SK-N-SH treated with all-trans-retinoic acid at 6 μM for 48 hours (cell line): ENCODE data around the gene CDC25C.

ENCODE experiments used
- ZFP30 ChIP-seq: fragments of 450-650 bp; formaldehyde crosslinking; IDR thresholded peaks from 2 replicates; pipeline ENCODE4 v1.5.0; 2022; ENCODE audit warnings: mild to moderate bottlenecking, moderate library complexity
- TF ChIP-seq, protein P1 (sequence below): fragments of 250-450 bp; sonication (Bioruptor Pico); IDR thresholded peaks from 2 replicates; pipeline ENCODE4 v1.8.0; 2020; ENCODE audit warnings: mild to moderate bottlenecking, moderate library complexity, borderline replicate concordance

DNA sequence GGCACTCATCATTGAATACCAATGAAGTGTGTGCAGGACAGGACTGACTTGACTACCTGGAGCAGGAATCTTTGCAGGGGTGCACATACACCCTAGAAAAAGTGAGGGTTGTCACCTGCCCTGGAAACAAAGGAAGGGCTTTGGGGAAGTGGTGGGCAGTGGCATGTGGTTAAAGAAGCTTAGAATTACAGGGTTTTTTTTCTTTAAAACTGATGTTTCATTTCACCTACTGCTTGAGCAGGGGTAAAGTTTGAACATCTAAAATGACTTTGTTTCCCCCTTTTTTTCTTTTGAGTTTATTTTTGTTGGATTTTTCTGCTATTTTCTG is 18.9 kb upstream of the CDC25C start:
- TF ChIP-seq, protein P1, sequence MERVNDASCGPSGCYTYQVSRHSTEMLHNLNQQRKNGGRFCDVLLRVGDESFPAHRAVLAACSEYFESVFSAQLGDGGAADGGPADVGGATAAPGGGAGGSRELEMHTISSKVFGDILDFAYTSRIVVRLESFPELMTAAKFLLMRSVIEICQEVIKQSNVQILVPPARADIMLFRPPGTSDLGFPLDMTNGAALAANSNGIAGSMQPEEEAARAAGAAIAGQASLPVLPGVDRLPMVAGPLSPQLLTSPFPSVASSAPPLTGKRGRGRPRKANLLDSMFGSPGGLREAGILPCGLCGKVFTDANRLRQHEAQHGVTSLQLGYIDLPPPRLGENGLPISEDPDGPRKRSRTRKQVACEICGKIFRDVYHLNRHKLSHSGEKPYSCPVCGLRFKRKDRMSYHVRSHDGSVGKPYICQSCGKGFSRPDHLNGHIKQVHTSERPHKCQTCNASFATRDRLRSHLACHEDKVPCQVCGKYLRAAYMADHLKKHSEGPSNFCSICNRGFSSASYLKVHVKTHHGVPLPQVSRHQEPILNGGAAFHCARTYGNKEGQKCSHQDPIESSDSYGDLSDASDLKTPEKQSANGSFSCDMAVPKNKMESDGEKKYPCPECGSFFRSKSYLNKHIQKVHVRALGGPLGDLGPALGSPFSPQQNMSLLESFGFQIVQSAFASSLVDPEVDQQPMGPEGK (CRISPR knock-in tag) = no peak
- TF ChIP-seq ZFP30 (CRISPR knock-in tag) = no peak
